CD4-positive, alpha-beta T cell treated with Interleukin-15 for 1 hour (primary cell): ENCODE results near the gene GPC2.
"Not testable (repeated sequence)": the region's sequence is repeated elsewhere in the genome, so short reads cannot be mapped to it uniquely, and the experiment has no call there.

Experiments used
- DNase-seq: peaks from one replicate; pipeline ENCODE4 v3.0.0-alpha.2; 2020

Gene GPC2

DNA sequence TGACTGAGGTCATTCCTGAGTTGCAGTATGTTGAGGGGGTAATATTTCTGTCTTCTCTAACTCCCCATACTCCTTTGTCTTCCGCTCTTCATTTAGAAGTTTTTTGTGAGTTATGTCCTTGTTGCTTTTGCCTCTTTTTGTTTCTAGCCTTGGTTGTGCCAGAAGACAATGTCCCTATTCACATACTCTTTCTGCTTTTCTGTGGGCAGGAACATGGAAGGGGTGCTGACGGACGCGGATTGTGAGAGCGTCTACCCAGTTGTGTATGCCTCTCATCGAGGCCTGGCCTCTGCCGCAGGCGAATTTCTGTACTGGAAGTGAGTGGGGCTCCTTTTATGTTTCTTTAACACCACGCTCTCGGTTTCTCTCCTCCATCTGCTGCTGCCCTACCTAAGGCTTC lies 21.1 kb upstream of the GPC2 start:
- no peak for DNase-seq

DNA sequence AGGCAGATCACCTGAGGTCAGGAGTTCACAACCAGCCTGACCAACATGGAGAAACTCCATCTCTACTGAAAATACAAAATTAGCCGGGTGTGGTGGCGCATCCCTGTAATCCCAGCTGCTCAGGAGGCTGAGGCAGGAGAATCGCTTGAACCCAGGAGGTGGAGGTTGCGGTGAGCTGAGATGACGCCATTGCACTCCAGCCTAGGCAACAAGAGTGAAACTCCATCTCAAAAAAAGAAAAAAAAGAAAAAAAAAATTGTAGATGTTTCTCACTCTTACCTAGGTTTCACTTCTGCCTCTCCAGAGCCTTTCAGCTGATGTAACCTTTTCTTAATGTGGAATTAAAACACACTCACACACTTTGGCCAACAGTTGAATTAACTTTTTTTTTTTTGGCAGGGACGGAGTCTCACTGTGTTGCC lies 18.7 kb upstream of the GPC2 start:
- not testable (repeated sequence) for DNase-seq

DNA sequence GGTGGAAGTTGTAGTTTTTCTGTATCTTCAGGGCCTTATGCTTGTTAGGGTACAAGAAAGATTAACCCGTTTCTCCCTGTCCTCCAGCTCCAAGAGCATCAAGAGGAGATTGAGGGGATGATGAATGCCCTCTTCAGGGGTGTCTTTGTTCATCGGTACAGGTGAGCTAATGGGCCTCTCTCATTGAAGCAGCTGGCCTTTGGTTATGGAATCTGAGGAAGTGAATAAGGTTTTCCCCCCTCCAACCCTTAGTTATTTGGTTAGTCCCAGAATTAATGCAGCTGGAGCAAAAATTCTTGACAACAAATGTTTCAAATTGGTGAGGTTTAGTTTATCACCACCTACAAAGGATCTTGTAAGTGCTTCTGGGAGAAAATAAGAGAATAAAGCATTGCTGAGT lies 18.0 kb upstream of the GPC2 start:
- DNase-seq: no peak

DNA sequence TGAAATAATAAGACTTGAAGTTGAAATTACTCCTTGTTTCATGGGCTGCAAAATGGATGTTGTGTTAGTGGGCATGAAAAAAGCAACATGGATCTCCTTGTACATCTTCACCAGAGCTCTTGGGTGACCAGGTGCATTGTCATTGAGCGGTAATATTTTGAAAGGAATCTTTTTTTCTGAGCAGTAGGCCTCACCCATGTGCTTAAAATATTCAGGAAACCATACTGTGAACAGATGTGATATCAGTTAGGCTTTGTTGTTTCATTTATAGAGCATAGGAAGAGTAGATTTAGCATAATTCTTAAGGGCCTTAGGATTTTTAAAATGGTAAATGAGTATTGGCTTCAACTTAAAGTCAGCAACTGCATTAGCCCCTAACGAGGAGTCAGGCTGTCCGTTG lies 15.8 kb upstream of the GPC2 start:
- DNase-seq: no peak

DNA sequence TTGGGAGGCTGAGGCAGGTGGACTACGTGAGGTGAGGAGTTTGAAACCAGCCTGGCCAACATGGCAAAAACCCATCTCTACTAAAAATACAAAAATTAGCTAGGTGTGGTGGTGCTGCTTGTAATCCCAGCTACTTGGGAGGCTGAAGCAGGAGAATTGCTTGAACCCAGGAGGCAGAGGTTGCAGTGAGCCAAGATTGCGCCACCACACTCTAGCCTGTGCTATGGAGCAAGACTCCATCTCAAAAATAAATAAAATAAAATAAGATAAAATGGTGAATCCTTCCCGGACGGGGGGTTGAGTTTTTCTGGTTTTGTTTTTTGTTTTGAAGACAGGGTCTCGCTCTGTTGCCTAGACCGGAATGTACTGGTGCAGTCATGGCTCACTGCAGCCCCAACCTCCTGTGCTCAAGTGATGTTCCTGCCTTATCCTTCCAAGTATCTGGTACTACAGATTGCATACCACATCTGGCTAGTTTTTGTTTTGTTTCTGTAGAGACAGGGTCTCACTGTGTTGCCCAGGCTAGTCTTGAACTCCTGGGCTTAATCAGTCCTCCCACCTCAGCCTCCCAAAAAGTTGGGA lies 15.2 kb upstream of the GPC2 start:
- peak; percentile 28 for DNase-seq

DNA sequence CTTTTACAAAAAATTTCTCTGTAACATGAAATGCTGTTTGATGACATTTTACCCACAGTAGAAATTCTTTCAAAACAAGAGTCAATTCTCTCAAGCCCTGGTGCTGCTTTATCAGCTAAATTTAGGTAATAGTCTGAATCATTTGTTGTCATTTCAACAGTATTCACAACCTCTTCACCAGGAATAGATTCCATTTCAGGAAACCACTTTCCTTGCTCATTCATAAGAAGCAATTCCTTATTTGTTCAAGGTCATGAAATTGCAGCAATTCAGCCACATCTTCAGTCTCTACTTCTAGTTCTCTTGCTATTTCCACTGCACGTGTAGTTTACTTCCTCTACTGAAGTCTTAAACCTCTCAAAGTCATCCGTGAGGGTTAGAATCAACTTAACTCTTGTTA lies 14.6 kb upstream of the GPC2 start:
- DNase-seq: no peak

DNA sequence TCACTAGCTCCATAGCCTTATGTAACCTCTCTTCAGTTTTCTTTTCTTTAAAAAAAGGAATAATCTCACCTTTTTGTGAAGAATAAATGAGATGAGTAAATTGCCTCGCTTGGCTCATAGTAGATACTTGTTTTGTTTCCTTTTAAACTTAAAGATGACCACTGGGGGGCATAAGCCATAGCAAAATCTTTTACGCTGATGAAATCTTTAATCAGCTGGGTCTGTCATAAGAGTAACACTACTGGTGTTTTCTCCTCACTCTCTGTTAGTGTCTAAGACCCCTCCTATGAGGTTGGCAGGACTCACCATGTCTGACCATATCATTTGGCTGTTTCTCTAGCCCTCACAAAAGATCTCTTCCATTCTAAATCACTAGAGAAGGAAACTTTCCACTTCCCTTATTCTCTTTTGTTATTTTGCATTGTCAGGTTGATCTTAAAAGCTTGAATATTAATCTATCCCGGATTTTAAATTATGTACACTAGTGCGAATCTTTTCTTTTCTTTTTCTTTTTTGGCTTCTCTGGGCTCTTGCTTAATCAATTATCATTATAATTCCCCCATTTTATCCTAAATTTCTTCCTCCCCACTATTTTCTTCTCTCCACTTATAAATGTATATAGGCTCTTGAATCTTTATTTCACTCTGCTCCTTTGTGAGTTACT lies 13.0 kb upstream of the GPC2 start:
- no peak for DNase-seq

DNA sequence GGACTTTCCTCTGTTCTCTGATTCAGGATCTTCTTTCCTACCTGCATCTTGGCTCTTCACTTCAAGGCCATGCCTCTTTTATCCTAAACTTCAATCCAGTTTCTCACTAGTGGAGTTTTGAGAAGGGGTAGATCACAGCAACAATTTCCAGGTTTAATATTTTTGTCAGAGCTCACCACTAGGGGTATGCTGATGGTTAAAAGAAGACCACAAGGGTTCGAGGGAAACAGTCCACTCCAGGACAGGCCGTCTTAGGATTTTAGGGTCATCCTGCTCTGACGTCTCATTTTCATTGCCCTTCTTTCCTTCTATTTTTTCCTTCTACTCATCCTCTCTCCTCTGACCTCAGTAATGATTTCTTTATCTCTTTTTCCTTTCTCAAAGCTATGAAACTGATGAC lies 11.9 kb upstream of the GPC2 start:
- no peak for DNase-seq

DNA sequence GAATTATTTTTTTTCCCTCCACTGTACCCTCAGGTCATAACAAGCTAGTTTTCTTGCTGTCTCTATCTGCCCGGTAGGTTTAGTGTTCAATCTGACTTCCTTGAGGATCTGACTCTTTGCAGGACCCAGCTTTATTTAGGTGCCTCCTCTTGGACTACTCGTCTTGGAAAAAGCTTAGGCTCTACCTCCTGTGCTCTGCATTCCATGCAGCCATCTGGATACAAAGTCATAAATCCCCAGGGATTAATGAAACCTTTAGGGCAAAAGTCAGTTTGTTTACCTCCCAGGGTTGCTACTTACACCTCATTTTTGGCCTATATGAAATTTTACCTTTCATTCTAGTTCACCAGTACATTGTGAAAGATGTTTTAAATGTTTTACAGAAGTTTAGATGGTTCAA lies 8.5 kb upstream of the GPC2 start:
- DNase-seq: no peak

DNA sequence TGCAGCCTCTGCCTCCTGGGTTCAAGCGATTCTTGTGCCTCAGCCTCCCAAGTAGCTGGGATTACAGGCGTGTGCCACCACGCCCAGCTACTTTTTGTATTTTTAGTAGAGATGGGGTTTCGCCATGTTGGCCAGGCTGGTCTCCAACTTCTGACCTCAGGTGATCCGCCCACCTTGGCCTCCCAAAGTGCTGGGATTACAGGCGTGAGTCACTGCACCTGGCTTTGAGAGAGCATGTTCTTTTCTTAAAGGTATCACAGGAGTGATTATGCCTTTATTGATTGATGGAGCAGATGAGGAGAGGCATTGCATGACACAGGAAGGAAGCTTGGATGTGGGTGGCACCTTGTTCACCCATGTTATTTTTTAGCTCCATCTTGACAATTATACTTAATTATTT lies 5.9 kb upstream of the GPC2 start:
- not testable (repeated sequence) for DNase-seq

- peak; percentile 33 for DNase-seq
These were observed 5.4 kb upstream of the GPC2 start for GRCh38 chr7:100182616-100183015.

- DNase-seq: not testable (repeated sequence)
These were observed 2.9 kb upstream of the GPC2 start for GRCh38 chr7:100180084-100180483.

GRCh38 chr7:100176096-100177044 lies 811 bp downstream of the GPC2 start:
- no peak for DNase-seq

DNA sequence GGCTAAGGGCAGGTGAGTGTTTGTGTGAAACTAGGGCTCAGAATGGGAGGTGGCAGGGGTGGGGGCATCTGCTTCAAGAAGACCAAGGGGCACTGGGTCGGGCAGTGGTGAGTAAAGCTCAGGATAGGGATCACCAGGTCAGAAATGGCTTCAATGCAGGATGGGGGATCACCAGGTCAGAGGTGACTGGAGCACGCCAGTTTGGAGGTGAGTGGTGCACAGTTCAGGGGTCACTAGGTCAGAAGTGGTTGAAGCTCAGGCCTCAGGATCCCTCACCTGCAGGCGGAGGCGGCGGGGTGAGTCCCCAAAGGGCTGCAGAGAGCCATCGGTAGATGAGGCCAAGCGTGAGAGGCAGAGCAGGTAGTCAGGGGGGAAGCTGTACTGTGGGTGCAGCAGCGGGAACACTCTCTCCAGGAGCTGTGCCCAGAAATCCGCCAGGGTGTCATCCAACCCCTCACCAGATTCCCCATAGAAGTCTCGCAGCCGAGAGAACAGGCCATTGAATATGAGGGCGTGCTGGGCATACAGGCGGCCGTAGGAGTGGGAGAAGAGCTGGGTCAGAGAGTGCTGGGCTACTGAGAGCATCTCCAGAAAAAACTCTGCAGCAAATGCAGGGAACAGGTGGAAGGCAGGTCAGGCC lies 1.8 kb downstream of the GPC2 start:
- DNase-seq: no peak

- DNase-seq: no peak
These were observed 2.6 kb downstream of the GPC2 start for GRCh38 chr7:100174582-100174981.

DNA sequence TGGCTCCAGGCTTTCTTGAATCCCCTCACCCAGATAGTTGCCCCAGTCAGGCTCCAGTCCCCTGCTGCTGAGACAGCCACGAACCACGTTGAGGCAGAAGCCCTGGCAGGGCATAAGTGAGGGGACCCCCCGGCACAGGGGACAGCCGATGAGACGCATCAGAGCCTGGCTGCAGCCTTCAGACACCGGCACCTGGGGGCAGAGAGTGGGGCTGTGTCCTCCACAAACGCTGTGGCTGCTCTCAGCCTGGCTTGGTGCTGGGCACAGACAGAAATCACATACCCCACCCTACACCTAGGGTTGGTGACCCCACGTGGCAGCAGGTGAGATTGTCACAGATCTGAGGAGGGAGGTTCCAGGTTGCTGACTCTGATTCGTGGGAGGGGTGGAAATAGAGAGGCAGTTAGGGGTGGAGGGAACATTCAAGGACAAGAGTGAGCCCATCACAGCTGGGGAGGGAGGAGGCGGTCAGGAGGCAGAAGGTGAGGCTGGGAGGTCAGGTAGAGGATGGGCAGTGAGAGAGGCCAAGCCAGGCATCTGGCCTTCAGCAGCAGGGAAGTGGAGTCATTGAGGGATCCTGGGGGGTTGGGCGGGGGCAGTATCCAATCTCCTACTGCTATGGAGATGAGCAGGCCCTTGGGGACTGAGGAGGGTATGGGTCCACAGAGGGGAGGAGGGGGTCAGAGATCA lies 3.2 kb downstream of the GPC2 start:
- DNase-seq: no peak

- no peak for DNase-seq
These were observed 5.3 kb downstream of the GPC2 start for GRCh38 chr7:100171840-100172239.

GRCh38 chr7:100171087-100171681 lies 6.0 kb downstream of the GPC2 start:
- no peak for DNase-seq

DNA sequence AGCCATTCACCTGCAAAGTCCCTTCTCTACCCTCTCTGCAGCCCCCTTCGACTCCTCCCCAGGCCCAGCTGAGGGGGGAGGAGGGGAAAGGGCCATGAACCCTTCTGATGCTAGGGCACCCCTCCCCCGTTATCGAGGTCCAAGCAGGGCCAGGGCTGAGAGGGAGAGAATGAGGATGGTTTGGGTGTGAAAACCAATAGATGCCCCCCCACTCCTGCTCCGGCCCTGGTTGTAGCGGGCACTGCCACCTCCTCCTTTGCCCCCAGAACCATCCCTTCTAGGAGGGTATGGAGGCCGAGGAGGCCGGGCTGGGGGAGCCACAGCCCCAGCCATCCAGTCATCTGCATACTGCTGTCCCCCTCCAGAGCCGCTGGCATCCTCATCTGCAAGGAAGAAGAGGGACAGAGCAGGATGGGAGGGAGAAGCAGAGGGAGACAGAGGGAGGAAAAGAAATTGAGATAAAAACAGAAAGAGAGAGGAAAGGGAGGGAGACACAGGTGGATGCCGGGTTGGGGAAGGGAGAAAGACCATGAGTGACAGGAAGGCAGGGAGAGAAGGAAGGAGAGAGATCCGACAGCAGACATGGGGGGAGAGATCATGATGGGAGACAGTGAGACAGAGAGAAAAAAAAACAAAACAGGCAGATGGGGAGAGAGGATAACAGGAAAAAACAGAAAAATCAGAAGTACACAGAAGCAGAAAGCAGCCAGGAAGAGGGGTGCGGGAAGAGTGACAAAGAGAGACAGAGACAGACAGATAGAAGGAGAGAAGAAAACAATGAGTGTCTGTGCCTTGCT lies 6.9 kb downstream of the GPC2 start:
- DNase-seq: no peak

DNA sequence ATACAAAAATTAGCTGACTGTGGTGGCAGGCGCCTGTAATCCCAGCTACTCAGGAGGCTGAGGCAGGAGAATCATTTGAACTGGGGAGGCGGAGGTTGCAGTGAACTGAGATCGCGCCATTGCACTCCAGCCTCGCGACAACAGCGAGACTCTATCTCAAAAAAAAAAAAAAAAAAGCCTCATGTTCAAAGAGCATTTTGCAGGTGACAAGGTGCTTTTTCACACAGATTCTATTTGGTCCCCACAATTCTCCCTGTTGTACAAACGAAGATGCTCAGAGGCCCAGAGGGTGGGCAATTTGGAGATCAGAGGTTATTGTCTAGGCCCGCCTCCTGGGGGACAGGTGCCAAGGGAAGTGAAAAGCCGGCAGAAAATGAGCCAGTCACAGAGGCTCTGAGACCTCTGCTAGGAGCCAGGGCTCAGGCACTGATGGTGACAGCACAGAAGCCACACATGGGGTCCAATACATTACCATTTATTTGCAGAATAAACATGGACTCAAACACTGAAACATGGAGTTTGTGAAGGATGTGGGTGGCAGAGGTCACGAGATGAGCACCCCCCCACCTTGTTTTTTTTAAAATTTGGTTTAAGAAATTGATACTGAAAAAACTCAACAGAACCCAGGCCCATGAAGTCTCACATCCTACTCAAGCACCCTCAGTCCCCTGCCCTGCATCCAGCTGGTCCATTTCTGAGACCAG lies 7.9 kb downstream of the GPC2 start:
- no peak for DNase-seq

GRCh38 chr7:100167912-100168323 lies 9.3 kb downstream of the GPC2 start:
- no peak for DNase-seq
